ENCODE data around the gene ABCD3. TPM values are rescaled to one million over a fixed set of nuclear protein-coding genes. Genes with fewer than 3 reads are reported as not detected.

ABCD3 gene
- total RNA-seq, result 27.2 and 42.2 TPM in 2 replicates

DNA sequence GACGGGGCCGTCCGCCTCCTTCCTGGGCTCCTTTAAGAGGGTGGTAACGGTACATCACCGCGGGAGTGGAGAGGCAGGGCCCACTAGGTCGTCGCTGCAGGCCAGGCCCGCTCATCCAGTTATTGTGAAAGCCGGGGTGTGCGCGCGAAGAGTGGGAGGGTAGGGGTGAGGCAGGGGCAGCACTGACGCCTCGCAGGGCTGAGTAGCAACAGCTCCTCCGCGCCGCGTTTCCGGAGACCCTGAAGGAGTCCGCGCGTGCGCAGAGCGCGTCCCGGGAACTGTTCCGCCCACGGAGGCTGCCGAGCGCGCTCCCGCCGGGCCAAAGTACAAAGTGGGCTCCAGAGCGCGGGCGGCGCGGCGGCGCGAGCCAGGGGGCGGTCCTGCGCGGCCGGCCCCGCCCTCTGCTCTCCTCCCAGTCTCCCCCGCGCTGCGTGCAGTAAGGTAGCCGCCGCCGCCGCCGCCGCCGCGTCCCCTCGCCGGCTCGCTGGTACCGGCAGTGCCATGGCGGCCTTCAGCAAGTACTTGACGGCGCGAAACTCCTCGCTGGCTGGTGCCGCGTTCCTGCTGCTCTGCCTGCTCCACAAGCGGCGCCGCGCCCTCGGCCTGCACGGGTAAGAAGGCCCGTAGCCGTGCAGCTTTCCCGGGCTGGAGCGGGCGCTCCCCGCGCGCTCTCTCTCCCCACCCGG, at the start of gene ABCD3:
TSS of gene ABCD3 (plus strand) at position 412 of the 686 bp plus-strand sequence. CDS start at position 502, 90 bp downstream.

DNA sequence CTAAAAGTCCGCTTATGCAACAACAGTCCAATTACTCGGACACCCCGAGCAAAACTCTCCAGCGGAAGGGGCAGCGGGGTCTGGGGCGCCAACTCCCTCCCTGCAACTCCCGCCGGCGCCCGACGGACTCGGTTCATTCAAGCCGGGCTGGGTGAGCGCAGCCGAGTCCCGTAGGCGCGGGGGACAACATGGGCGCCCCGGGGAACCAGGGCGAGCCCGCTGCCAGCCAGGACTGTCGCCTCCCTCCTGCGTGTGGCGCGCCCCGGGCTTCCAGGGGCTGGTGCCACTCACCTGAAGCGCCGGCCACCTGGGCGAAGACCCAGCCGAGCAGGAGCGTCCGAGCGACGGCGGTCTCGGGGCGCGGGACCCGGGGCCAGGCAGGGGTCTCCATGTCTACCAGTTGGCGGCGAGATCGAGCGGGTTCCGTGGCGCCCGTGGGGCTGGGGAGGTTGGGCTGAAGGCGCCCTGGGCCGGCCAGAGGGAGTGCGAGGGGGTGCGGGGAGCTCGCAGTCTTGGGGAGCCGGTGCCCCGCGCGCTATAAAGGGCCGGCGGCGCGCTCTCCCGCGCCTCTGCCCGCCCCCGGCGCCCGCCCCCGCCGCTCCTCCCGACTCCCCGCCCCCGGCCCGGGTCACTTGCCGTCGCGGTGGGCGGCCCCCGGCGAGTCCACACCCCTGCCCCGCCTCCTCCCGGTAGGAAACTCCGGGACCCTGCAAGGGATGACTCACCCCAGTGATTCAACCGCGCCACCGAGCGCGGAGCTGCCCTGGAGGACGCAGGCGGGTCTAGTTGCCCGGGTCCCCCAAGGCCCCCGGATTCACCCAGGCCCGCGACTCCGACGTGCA, 123.3 kb downstream of the ABCD3 start, which contains the start of gene F3:
TSS of gene F3 (minus strand) at position 514 of the 842 bp plus-strand sequence. CDS start at position 391, 123 bp downstream.

Other genes with a start within 250 kb of the ABCD3 start
- gene ARHGAP29, start 180.8 kb upstream of the ABCD3 start, total RNA-seq, result 9.2 and 48.0 TPM in 2 replicates
- 246 and 791 TPM in 2 replicates for gene F3, start 123.4 kb downstream of the ABCD3 start, total RNA-seq

All from tracheal epithelial cell (primary cell).